LNCAP (cell line): ENCODE data around the gene SSR2.

ENCODE experiments used
- CTCF ChIP-seq: fragments of 450-650 bp; IDR thresholded peaks from 2 replicates; pipeline ENCODE4 v1.5.1; 2017; ENCODE audit warnings: mild to moderate bottlenecking

Gene SSR2

DNA sequence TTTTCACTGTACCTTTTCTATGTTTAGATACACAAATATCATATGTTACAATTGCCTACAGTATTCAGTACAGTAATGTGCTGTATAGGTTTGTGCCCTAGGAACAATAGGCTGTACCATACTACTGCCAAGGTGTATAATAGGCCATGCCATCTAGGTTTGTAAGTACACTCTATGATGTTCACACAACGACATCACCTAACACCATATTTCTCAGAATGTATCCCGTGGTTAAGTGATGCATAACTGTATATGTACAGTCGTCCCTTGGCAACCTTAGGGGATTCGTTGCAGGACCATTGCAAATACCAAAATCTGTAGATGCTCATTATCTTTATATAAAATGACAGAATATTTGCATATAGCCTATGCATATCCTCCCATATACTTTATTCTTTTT is 5.8 kb upstream of the SSR2 start:
- no peak for TF ChIP-seq CTCF

- TF ChIP-seq CTCF = peak; percentile 22; the same call in 1 of the 2 replicates
Observed at GRCh38 chr1:156025876-156026275, 5.1 kb upstream of the SSR2 start.

GRCh38 chr1:156024801-156025200 is 4.0 kb upstream of the SSR2 start:
- no peak for TF ChIP-seq CTCF

- no peak for TF ChIP-seq CTCF
Observed at GRCh38 chr1:156021954-156022353, 1.2 kb upstream of the SSR2 start.

- no peak for TF ChIP-seq CTCF
Observed at GRCh38 chr1:156021093-156021428, 310 bp upstream of the SSR2 start.

GRCh38 chr1:156019946-156020292 is 832 bp downstream of the SSR2 start:
- no peak for TF ChIP-seq CTCF

GRCh38 chr1:156014829-156015228 is 5.9 kb downstream of the SSR2 start:
- no peak for TF ChIP-seq CTCF

DNA sequence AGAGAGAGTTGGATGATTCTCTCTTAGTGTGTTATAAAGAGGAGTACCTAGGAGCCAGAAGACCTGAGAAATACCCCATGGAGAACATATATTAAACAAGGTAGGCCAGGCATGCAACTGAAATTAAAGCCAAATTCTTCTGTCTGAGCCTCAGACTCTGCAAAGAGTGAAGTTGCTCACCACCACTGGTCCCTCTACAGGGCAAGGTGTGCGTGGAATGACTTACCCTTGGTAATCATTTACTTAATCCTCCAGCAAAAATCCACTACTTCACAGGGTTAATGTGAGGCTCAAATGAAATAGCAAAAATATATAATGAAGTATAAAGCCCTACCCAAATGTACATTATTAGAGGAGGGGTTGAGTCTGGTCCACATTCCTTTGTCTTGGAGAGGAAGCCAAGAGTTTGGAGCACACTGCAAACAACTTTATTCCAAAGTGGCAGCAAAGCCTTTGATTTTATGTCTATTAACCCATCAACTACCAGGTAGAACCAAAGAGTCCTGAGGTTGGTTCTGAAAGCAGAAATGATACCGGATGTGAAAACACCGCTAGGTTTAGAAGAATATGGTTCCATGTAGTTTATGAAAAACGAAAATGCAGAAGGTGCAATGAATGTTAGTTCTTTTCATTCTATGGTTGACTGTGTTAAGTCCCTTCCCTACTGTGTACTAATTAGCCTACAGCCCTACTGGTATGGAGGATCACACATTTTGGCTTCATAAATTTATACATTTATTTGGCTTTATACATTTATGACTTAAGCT is 8.5 kb downstream of the SSR2 start:
- no peak for TF ChIP-seq CTCF
